ENCODE results near the gene KRTDAP.

The KRTDAP gene

DNA sequence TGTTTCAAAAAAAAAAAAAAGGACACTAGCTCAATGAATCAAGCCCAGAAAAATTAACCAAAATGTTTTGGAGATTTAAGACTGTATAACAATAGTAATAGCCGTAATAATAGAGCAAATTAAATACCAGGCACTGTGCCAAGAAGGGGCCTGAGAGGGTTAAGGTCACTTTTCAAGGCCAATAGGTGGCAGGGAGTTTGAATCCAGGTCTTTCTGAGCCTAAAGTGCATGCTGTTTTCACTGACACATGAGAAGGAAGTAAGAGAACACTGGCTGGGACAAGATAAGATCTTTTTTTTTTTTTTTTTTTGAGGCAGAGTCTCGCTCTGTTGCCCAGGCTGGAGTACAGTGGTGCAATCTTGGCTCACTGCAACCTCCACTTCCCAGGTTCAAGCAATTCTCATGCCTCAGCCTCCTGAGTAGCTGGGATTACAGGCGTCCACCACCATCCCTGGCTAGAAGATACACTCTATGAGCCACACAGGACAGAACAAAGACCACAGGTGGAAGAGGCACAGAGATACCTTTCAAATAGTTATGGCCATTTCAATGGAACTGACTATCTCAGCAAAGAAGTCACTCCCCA, 34.6 kb downstream of the KRTDAP start:
- no peak for DNase-seq (ENCODE audit: low read depth in 2 of 2)
- no peak overlapping the region for H3K4me3 ChIP-seq (replicated peaks in 1 of 2; ENCODE audit: low read depth in 2 of 2, low read length in 2 of 2)
- TF ChIP-seq, protein P1, sequence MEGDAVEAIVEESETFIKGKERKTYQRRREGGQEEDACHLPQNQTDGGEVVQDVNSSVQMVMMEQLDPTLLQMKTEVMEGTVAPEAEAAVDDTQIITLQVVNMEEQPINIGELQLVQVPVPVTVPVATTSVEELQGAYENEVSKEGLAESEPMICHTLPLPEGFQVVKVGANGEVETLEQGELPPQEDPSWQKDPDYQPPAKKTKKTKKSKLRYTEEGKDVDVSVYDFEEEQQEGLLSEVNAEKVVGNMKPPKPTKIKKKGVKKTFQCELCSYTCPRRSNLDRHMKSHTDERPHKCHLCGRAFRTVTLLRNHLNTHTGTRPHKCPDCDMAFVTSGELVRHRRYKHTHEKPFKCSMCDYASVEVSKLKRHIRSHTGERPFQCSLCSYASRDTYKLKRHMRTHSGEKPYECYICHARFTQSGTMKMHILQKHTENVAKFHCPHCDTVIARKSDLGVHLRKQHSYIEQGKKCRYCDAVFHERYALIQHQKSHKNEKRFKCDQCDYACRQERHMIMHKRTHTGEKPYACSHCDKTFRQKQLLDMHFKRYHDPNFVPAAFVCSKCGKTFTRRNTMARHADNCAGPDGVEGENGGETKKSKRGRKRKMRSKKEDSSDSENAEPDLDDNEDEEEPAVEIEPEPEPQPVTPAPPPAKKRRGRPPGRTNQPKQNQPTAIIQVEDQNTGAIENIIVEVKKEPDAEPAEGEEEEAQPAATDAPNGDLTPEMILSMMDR (IDR thresholded peaks at IDR 0.05; ENCODE audit: low read depth, low read length), result no peak

DNA sequence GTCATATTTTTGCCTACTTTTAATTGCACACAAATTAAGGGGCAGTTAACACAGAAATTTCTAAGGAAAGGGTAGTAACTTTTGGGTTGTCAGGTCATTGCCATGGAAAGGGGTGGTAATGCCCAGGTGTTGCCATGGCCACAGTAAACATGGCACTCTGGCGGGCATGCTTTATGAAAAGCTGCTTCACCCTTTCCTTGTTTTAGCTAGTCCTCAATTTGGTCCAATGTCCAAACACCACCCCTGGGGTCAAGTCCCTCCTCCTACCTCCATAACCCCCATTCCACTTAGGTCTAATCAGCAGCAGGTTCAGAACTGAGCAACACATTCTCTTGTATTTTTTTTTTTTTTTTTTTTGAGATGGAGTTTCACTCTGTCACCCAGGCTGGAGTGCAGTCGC, 35.6 kb downstream of the KRTDAP start:
- no peak for DNase-seq (ENCODE audit: low read depth in 2 of 2)
- no peak overlapping the region for H3K4me3 ChIP-seq (replicated peaks in 1 of 2; ENCODE audit: low read depth in 2 of 2, low read length in 2 of 2)
- TF ChIP-seq, protein P1 (IDR thresholded peaks at IDR 0.05; ENCODE audit: low read depth, low read length), result no peak

DNA sequence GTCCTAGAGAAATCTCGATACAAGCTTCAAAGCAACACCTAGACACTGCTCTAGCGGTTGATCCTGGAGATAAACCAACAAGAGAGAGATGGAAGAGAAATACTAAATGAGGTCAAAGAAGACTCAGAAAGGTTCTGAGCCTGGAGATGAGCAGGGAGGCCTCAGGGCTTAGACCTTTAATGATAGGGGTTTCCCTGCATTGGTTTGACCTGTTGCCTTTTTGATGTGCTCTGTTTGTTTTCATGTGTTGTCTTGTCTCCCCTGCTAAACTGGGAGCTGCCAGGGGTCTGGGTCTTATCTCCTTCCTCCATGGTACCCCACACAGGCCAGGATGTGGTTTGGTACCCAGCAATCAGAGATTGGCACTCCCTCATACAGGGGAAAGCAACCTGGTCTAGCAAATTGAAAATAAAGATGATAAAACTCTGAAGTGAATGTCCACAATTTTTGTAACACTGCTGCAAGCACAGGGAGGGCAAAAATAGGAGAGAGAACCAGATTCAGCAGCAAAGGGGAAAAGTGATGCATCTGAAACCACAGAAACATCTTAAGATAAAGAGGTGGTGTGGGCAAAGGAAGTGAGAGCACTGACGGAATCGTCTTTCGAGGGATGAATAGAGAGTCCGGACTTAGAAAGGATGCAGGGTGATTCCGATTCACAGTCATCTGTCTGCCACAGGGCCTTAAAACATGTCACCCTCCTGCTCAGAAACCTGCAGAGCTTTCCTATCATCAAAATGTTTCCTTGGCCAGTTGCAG, 38.7 kb downstream of the KRTDAP start:
- TF ChIP-seq, protein P1 (IDR thresholded peaks at IDR 0.05; ENCODE audit: low read depth, low read length), result no peak
- H3K4me3 ChIP-seq (replicated peaks in 1 of 2; ENCODE audit: low read depth in 2 of 2, low read length in 2 of 2), result no peak overlapping the region
- DNase-seq (ENCODE audit: low read depth in 2 of 2), result no peak

DNA sequence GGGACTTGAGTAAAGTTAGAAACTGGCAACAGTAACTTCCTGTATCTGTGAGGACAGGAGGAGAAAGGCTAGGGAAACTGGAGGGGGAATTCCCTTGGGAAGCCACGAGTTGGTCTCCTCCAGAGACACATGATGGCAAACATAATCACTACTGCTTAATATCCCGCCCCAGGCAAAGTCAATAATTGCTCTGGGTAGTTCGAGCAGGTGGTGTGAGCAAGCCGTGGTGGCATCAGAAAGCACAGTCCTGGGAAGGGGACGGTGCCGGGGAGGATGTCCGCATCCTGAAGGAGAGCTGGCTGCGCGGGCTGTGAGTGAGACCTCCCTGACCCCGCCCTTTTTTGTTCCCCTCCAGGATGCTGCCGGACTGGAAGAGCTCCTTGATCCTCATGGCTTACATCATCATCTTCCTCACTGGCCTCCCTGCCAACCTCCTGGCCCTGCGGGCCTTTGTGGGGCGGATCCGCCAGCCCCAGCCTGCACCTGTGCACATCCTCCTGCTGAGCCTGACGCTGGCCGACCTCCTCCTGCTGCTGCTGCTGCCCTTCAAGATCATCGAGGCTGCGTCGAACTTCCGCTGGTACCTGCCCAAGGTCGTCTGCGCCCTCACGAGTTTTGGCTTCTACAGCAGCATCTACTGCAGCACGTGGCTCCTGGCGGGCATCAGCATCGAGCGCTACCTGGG, 40.8 kb downstream of the KRTDAP start:
- H3K4me3 ChIP-seq (replicated peaks in 1 of 2; ENCODE audit: low read depth in 2 of 2, low read length in 2 of 2), result no peak overlapping the region
- DNase-seq (ENCODE audit: low read depth in 2 of 2), result no peak
- TF ChIP-seq, protein P1 (IDR thresholded peaks at IDR 0.05; ENCODE audit: low read depth, low read length), result no peak

DNA sequence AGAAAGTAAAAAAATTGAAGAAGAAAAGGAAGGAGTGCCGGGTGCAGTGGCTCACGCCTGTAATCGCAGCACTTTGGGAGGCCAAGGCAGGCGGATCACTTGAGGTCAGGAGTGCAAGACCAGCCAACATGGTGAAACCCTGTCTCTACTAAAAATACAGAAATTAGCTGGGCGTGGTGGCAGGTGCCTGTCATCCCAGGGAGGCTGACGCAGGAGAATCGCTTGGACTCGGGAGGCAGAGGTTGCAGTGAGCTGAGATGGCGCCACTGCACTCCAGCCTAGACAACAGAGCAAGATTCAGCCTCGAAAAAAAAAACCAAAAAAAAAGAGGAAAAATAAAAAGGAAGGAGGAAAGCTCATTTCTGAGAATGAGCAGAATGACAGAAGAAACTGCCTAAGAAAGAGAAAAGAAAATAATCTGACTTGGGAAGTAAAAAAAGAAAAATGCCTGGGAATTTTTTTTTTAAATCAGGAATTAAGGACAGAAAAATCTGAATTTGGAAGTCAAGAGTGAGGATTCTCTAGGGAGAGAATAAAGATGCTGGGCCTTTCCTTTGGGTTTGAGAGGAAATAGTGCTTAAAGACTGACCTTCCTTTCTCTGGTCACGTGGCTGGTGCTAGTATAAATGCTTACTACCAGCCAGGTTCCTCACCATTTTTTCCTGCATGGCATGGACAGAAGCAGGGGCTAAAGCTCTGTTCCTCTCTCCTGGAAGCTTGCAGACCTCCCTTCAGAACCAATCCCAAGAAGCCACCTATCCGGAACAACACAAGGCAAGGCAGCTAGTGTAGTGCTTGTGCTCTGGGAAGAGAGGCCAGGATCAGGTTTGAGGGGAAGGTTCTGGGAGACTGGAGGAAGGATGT, 42.4 kb downstream of the KRTDAP start, which contains the start of gene FFAR2:
FFAR2 (plus strand) TSS at position 652 of the 864 bp plus-strand sequence. CDS start 1,458 bp downstream, outside the sequence.
- DNase-seq (ENCODE audit: low read depth in 2 of 2), result no peak
- TF ChIP-seq, protein P1 (IDR thresholded peaks at IDR 0.05; ENCODE audit: low read depth, low read length), result no peak
- no peak within 1 kb of the TSS for H3K4me3 ChIP-seq (replicated peaks in 1 of 2; ENCODE audit: low read depth in 2 of 2, low read length in 2 of 2)
